GM19023 (cell line): ENCODE data around the gene SFPQ.
"Not testable (repeated sequence)": the region's sequence is repeated elsewhere in the genome, so short reads cannot be mapped to it uniquely, and the experiment has no call there.

Experiments
- ATAC-seq: cut with Tn5 transposase; IDR thresholded peaks from one replicate; pipeline ENCODE4 v1.9.1; 2021; ENCODE audit warnings: mild to moderate bottlenecking, moderate library complexity; ENCODE audit not compliant: unreplicated experiment

The SFPQ gene

DNA sequence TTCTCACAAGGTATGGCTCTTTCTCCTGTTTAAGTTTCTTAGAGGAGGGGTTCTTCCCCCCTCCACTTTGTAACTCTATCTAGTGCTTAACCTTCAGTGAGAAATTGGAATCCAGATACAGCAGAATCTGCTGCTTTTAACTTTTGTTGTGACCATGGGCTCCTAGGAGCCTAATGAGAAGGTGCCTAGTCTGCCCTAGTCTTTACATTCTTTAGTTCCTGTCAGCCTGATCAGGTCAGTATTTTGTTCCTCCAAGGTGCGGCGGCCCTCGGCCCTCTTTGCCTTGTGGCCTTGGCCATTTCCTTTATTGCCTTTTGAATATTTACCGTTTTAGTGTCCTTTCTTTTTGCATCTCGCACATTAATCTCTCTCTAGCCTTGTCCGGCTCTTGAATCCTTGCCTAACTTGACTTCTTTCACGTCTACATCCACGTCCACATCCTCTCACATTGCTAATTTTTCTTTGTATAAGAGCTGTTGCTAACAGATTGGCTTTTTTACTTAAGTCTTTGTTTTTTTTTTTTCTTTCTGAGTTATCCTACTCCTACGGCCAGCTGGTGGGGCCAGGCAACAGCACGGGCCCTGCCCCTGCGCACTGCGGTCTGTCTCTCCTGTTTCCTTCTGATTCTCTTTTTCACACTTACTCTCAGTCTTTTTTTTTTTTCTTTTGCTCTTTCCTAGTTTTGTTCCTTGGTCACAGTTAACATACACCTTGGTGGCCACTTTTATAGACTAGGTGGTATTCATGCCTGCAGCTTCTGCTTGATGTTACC lies 49.0 kb downstream of the SFPQ start:
- no peak for ATAC-seq

- not testable (repeated sequence) for ATAC-seq
These were observed 50.2 kb downstream of the SFPQ start for GRCh38 chr1:35142728-35143127.

DNA sequence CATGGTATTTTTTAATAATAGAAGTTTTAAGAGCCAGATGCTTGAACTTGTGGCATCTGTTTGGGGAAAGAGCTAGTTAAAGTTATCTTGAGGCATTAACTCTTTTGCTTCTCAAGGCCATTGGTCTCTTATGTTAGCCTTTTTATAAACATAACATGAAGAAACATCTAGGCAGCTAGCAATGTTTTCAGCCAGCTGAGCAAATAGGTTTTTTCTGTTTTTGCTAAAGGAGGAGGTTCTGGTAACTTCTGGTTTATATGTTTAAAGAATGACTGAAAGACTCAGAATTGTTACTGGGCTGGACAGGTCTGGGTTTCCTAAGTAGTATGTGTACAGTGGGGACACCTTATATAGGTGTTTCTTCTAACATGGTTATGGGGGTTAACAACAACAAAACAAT lies 50.7 kb downstream of the SFPQ start:
- not testable (repeated sequence) for ATAC-seq

GRCh38 chr1:35137590-35137989 lies 55.4 kb downstream of the SFPQ start:
- not testable (repeated sequence) for ATAC-seq

DNA sequence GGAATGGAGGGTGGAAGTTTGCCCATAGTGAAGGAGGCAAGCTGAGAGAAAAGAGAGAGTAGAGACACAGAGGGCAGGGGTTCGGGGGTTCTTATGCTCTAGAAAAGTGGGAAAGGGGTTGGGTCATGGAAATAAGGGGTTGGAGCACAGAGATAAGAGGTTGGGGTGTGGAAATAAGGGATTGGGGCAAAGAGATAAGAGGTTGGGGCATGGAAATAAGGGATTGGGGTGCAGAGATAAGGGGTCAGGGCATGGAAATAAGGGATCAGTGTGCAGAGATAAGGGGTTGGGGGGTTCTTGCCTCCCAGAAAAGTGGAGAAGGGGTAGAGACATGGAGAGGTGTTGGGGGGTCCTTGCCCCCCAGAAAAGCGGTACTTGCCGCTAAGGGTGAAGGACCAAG lies 56.2 kb downstream of the SFPQ start:
- no peak for ATAC-seq
